Measurements from ENCODE around the gene OR56A4. TPM values are rescaled to one million over a fixed set of nuclear protein-coding genes. Genes with fewer than 3 reads are reported as not detected.
"Not testable (repeated sequence)": the region's sequence is repeated elsewhere in the genome, so short reads cannot be mapped to it uniquely, and the experiment has no call there.

Gene OR56A4
- total RNA-seq, 2 experiments from 2014 or later = not detected

GRCh38 chr11:5992150-5992549 is 14.6 kb downstream of the OR56A4 start:
- Mint-ChIP-seq H3K9me3 (no peaks in the 10 kb centered on the region), H3K27me3 (peaks cover 11% of the 10 kb centered on the region), H3K4me1 (no peaks in the 10 kb centered on the region), H3K36me3 (no peaks in the 10 kb centered on the region), H3K27ac (no peak overlapping the region), H3K4me3 (no peak overlapping the region)
- POLR2A ChIA-PET = no interaction called here
- ATAC-seq (ENCODE audit: low read depth) (no peak), DNase-seq (no peak)

- DNase-seq (no peak), ATAC-seq (ENCODE audit: low read depth) (no peak)
- no peaks in the 10 kb centered on the region for H3K9me3 Mint-ChIP-seq
- peaks cover 10% of the 10 kb centered on the region for H3K27me3 Mint-ChIP-seq
- no peaks in the 10 kb centered on the region for H3K36me3 Mint-ChIP-seq
- POLR2A ChIA-PET = no interaction called here
- no peak overlapping the region for H3K27ac Mint-ChIP-seq
- H3K4me1 Mint-ChIP-seq = no peaks in the 10 kb centered on the region
- H3K4me3 Mint-ChIP-seq = no peak overlapping the region
These were observed 17.5 kb downstream of the OR56A4 start for GRCh38 chr11:5989203-5989602.

GRCh38 chr11:5986885-5987284 is 19.9 kb downstream of the OR56A4 start, which contains the start of gene OR52L1:
TSS of gene OR52L1 (minus strand) at chr11:5986985. CDS start at chr11:5986930, 55 bp downstream.
- Mint-ChIP-seq H3K4me1 (no peaks in the 10 kb centered on the region), H3K27me3 (peaks cover 10% of the 10 kb centered on the region), H3K9me3 (no peaks in the 10 kb centered on the region), H3K27ac (no peak within 1 kb of the TSS), H3K4me3 (no peak within 1 kb of the TSS), H3K36me3 (no peaks in the 10 kb centered on the region)
- ATAC-seq (ENCODE audit: low read depth) (no peak), DNase-seq (no peak)
- POLR2A ChIA-PET = no interaction called here

- DNase-seq (no peak), ATAC-seq (ENCODE audit: low read depth) (no peak)
- Mint-ChIP-seq H3K36me3 (no peaks in the 10 kb centered on the region), H3K4me3 (no peak overlapping the region), H3K9me3 (no peaks in the 10 kb centered on the region), H3K27ac (no peak overlapping the region), H3K4me1 (no peaks in the 10 kb centered on the region), H3K27me3 (peaks cover 6% of the 10 kb centered on the region)
- POLR2A ChIA-PET = no interaction called here
These were observed 23.3 kb downstream of the OR56A4 start for GRCh38 chr11:5983443-5983842.

GRCh38 chr11:5973530-5973929 is 33.2 kb downstream of the OR56A4 start:
- H3K4me3 Mint-ChIP-seq = no peak overlapping the region
- H3K4me1 Mint-ChIP-seq = no peaks in the 10 kb centered on the region
- DNase-seq (no peak), ATAC-seq (ENCODE audit: low read depth) (no peak)
- peaks cover 12% of the 10 kb centered on the region for H3K27me3 Mint-ChIP-seq
- POLR2A ChIA-PET = no interaction called here
- no peaks in the 10 kb centered on the region for H3K9me3 Mint-ChIP-seq
- no peaks in the 10 kb centered on the region for H3K36me3 Mint-ChIP-seq
- H3K27ac Mint-ChIP-seq = no peak overlapping the region

GRCh38 chr11:5968394-5968793 is 38.4 kb downstream of the OR56A4 start, which contains the start of gene OR56A5:
TSS of gene OR56A5 (minus strand) at chr11:5968494. CDS start at chr11:5968494, 0 bp downstream.
- no peak for ATAC-seq (ENCODE audit: low read depth)
- no peaks in the 10 kb centered on the region for H3K4me1 Mint-ChIP-seq
- peaks cover 2% of the 10 kb centered on the region for H3K9me3 Mint-ChIP-seq
- peaks cover 10% of the 10 kb centered on the region for H3K27me3 Mint-ChIP-seq
- DNase-seq = no peak
- POLR2A ChIA-PET = no interaction called here
- no peak within 1 kb of the TSS for H3K4me3 Mint-ChIP-seq
- H3K36me3 Mint-ChIP-seq = no peaks in the 10 kb centered on the region
- no peak within 1 kb of the TSS for H3K27ac Mint-ChIP-seq

GRCh38 chr11:5967708-5968107 is 39.0 kb downstream of the OR56A4 start:
- Mint-ChIP-seq H3K4me3 (no peak overlapping the region), H3K4me1 (no peaks in the 10 kb centered on the region), H3K27ac (no peak overlapping the region), H3K36me3 (no peaks in the 10 kb centered on the region), H3K27me3 (peaks cover 10% of the 10 kb centered on the region), H3K9me3 (peaks cover 2% of the 10 kb centered on the region)
- POLR2A ChIA-PET = interaction anchor here (0.7 kb wide), 1 partner anchor 50 kb away, joined by 3 read pairs; no protein-coding TSS in a partner anchor
- DNase-seq = no peak
- no peak for ATAC-seq (ENCODE audit: low read depth)

- Mint-ChIP-seq H3K4me1 (no peaks in the 10 kb centered on the region), H3K27me3 (peaks cover 10% of the 10 kb centered on the region), H3K9me3 (peaks cover 4% of the 10 kb centered on the region), H3K27ac (no peak overlapping the region), H3K36me3 (no peaks in the 10 kb centered on the region), H3K4me3 (no peak overlapping the region)
- no peak for DNase-seq
- no peak for ATAC-seq (ENCODE audit: low read depth)
- POLR2A ChIA-PET = interaction anchor here (0.7 kb wide), 1 partner anchor 49 kb away, joined by 3 read pairs; no protein-coding TSS in a partner anchor
These were observed 39.8 kb downstream of the OR56A4 start for GRCh38 chr11:5966958-5967357.

- ATAC-seq (ENCODE audit: low read depth); H3K9me3 Mint-ChIP-seq; H3K4me3 Mint-ChIP-seq; H3K27ac Mint-ChIP-seq; H3K27me3 Mint-ChIP-seq; H3K36me3 Mint-ChIP-seq; H3K4me1 Mint-ChIP-seq; POLR2A ChIA-PET; DNase-seq: not testable (repeated sequence)
These were observed 45.9 kb downstream of the OR56A4 start for GRCh38 chr11:5960704-5961320.

GRCh38 chr11:5955586-5955985 is 51.2 kb downstream of the OR56A4 start:
- DNase-seq (no peak), ATAC-seq (ENCODE audit: low read depth) (no peak)
- no peaks in the 10 kb centered on the region for H3K4me1 Mint-ChIP-seq
- H3K36me3 Mint-ChIP-seq = no peaks in the 10 kb centered on the region
- POLR2A ChIA-PET = no interaction called here
- no peak overlapping the region for H3K4me3 Mint-ChIP-seq
- peaks cover 3% of the 10 kb centered on the region for H3K27me3 Mint-ChIP-seq
- no peak overlapping the region for H3K27ac Mint-ChIP-seq
- H3K9me3 Mint-ChIP-seq = no peaks in the 10 kb centered on the region

Other genes starting within 250 kb of the OR56A4 start
- gene OR52N5, start 223.6 kb downstream of the OR56A4 start, total RNA-seq = not detected
- not detected for gene OR52N1, start 215.7 kb downstream of the OR56A4 start, total RNA-seq
- not detected for gene OR52N2, start 198.0 kb downstream of the OR56A4 start, total RNA-seq
- not detected for gene OR52E6, start 165.0 kb downstream of the OR56A4 start, total RNA-seq
- not detected for gene OR52E8, start 149.3 kb downstream of the OR56A4 start, total RNA-seq
- gene OR52E4, start 126.3 kb downstream of the OR56A4 start, total RNA-seq = not detected
- gene OR52E5, start 113.7 kb downstream of the OR56A4 start, total RNA-seq = not detected
- not detected for gene OR56A3, start 64.7 kb downstream of the OR56A4 start, total RNA-seq
- not detected for gene OR56A5, start 38.5 kb downstream of the OR56A4 start, total RNA-seq
- not detected for gene OR52L1, start 20.0 kb downstream of the OR56A4 start, total RNA-seq
- gene OR56A1, start 23.8 kb upstream of the OR56A4 start, total RNA-seq = not detected
- not detected for gene OR56B4, start 100.7 kb upstream of the OR56A4 start, total RNA-seq
- not detected for gene OR52B2, start 163.4 kb upstream of the OR56A4 start, total RNA-seq
- gene OR52W1, start 192.3 kb upstream of the OR56A4 start, total RNA-seq = not detected
- not detected for gene C11orf42, start 198.6 kb upstream of the OR56A4 start, total RNA-seq
- 10 to 100 TPM; 33.3 to 34.9 TPM for gene FHIP1B, start 227.7 kb upstream of the OR56A4 start, total RNA-seq
- gene CNGA4, start 232.1 kb upstream of the OR56A4 start, total RNA-seq = under 1 TPM; 0.20 to 0.22 TPM

Data from activated naive CD8-positive, alpha-beta T cell treated with anti-CD3 and anti-CD28 coated beads, Interleukin-2, amount 10 ng/mL, durations not matched to agents 7 days and 5 days (primary cell).